ENCODE results near the gene RELN. TPM values are rescaled to one million over a fixed set of nuclear protein-coding genes. Genes with fewer than 3 reads are reported as not detected.

Gene RELN
- total RNA-seq, 2 experiments from 2014 or later: not detected

- Mint-ChIP-seq H3K27ac (no peak overlapping the region), H3K36me3 (no peaks in the 10 kb centered on the region), H3K4me3 (no peak overlapping the region), H3K4me1 (no peaks in the 10 kb centered on the region), H3K27me3 (peaks cover 23% of the 10 kb centered on the region), H3K9me3 (no peaks in the 10 kb centered on the region)
- DNase-seq: no peak
- POLR2A ChIA-PET: no interaction called here
- no peak for ATAC-seq (ENCODE audit: low read depth)
These were observed 522.6 kb downstream of the RELN start for GRCh38 chr7:103466814-103467213.

- H3K27ac Mint-ChIP-seq: no peak overlapping the region
- DNase-seq: no peak
- H3K36me3 Mint-ChIP-seq: no peaks in the 10 kb centered on the region
- H3K4me3 Mint-ChIP-seq: no peak overlapping the region
- H3K27me3 Mint-ChIP-seq: peaks cover 17% of the 10 kb centered on the region
- POLR2A ChIA-PET: no interaction called here
- H3K9me3 Mint-ChIP-seq: no peaks in the 10 kb centered on the region
- ATAC-seq (ENCODE audit: low read depth): no peak
- H3K4me1 Mint-ChIP-seq: no peaks in the 10 kb centered on the region
These were observed 527.1 kb downstream of the RELN start for GRCh38 chr7:103462358-103462757.

GRCh38 chr7:103447073-103447960 is 542.1 kb downstream of the RELN start:
- POLR2A ChIA-PET: no interaction called here
- ATAC-seq (ENCODE audit: low read depth) (peak; percentile 55), DNase-seq (peak; percentile 39)
- Mint-ChIP-seq H3K36me3 (no peaks in the 10 kb centered on the region), H3K9me3 (no peaks in the 10 kb centered on the region), H3K27me3 (peaks cover 63% of the 10 kb centered on the region), H3K4me3 (no peak overlapping the region), H3K27ac (no peak overlapping the region), H3K4me1 (peaks cover 10% of the 10 kb centered on the region)

GRCh38 chr7:103446049-103446520 is 543.4 kb downstream of the RELN start, which contains the start of gene SLC26A5:
Gene SLC26A5 (minus strand): TSS chr7:103446207. CDS start chr7:103421514, 24,693 bp downstream.
- Mint-ChIP-seq H3K27me3 (peaks cover 63% of the 10 kb centered on the region), H3K4me3 (peak within 1 kb of the TSS; percentile 74), H3K27ac (no peak within 1 kb of the TSS), H3K4me1 (peaks cover 10% of the 10 kb centered on the region), H3K36me3 (no peaks in the 10 kb centered on the region), H3K9me3 (no peaks in the 10 kb centered on the region)
- POLR2A ChIA-PET: no interaction called here
- ATAC-seq (ENCODE audit: low read depth) (peak; percentile 85), DNase-seq (peak; percentile 56)

DNA sequence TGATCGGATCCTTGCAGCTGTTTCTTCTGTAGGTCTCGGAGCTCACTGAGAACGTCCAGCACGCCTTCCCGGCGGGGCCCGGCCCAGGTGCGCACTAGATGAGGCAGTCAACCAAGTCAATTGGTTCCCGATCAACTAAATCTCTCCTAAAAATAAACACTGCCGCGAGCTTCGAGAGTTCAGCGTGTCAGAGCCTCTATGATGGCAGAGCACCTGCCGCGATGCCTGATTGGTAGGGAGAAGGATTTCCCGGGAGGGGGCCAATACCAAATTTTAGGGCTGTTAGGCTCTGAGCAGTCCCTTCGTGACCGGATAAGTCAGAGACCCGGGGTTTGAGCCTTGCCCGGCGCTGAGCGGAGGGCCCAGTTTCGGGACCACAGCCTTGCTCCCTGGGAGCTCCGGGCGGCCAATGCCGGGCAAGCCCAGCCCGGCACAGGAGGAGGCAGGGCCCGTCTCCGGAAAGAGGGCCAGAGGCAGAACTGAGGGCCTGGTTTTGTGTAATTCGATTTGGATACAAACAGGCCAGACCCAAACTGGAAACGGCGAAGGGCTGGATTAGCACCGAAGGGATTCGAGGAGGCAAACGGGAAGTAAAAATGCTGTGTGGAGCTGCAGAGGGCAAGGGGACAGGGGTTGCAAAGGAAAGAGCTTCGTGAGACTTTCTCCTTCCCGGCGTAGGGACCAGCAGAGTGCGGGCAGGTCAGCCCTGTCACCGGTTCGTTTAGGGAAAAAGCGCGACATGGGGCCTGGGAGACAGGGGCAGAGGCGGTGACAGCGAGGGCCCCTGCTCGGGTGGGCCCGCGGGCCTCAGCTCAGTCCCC is 544.0 kb downstream of the RELN start:
- Mint-ChIP-seq H3K9me3 (no peaks in the 10 kb centered on the region), H3K36me3 (no peaks in the 10 kb centered on the region), H3K27ac (no peak overlapping the region), H3K4me1 (peaks cover 10% of the 10 kb centered on the region), H3K4me3 (peak overlapping the region; percentile 74), H3K27me3 (peaks cover 62% of the 10 kb centered on the region)
- DNase-seq (no peak), ATAC-seq (ENCODE audit: low read depth) (no peak)
- POLR2A ChIA-PET: no interaction called here

DNA sequence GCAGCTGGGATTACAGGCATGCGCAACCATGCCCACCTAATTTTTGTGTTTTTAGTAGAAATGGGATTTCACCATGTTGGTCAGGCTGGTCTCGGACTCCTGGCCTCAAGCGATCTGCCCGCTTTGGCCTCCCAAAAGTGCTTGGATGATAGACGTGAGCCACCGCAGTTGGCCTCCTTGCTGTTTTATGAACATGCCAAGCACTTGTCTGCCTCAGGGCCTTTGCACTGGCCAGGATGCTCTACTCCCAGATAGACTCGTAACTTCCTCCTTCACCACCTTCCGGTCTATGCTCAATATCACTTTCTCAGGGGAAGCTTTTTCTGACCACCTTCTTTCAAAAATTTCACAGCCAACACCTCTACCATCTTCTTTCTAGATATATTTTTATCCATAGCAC is 549.8 kb downstream of the RELN start:
- POLR2A ChIA-PET: no interaction called here
- DNase-seq (no peak), ATAC-seq (ENCODE audit: low read depth) (no peak)
- no peaks in the 10 kb centered on the region for H3K9me3 Mint-ChIP-seq
- no peaks in the 10 kb centered on the region for H3K4me1 Mint-ChIP-seq
- H3K36me3 Mint-ChIP-seq: no peaks in the 10 kb centered on the region
- H3K4me3 Mint-ChIP-seq: no peak overlapping the region
- peaks cover 32% of the 10 kb centered on the region for H3K27me3 Mint-ChIP-seq
- no peak overlapping the region for H3K27ac Mint-ChIP-seq

GRCh38 chr7:103437623-103438022 is 551.8 kb downstream of the RELN start:
- POLR2A ChIA-PET: no interaction called here
- Mint-ChIP-seq H3K4me3 (no peak overlapping the region), H3K27ac (no peak overlapping the region), H3K27me3 (peaks cover 16% of the 10 kb centered on the region), H3K9me3 (no peaks in the 10 kb centered on the region), H3K4me1 (peaks cover 1% of the 10 kb centered on the region), H3K36me3 (no peaks in the 10 kb centered on the region)
- ATAC-seq (ENCODE audit: low read depth) (no peak), DNase-seq (no peak)

DNA sequence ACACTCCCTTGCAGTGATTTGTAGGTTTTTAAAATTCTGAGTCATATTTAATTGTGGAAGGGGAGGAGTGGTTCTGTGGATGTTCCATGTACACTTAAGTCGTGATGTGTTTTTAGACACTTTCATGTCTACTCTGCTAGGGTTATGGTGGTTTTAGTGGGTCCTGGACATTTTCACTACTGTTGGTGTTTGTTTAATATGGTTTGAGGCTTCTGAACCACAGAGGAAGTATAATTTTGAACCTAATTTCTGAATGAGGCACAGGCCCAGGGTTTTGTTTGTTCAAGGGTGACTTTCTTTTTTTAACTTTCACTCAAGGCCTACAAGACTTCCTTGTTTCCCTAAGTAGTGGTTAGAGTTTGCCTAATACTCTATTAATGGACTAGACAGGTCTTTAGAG is 556.7 kb downstream of the RELN start:
- Mint-ChIP-seq H3K27ac (no peak overlapping the region), H3K36me3 (no peaks in the 10 kb centered on the region), H3K27me3 (peaks cover 12% of the 10 kb centered on the region), H3K4me3 (no peak overlapping the region), H3K4me1 (peaks cover 3% of the 10 kb centered on the region), H3K9me3 (no peaks in the 10 kb centered on the region)
- ATAC-seq (ENCODE audit: low read depth) (no peak), DNase-seq (no peak)
- POLR2A ChIA-PET: no interaction called here

- peaks cover 1% of the 10 kb centered on the region for H3K9me3 Mint-ChIP-seq
- H3K27me3 Mint-ChIP-seq: peaks cover 5% of the 10 kb centered on the region
- DNase-seq: no peak
- no peaks in the 10 kb centered on the region for H3K4me1 Mint-ChIP-seq
- POLR2A ChIA-PET: no interaction called here
- no peak overlapping the region for H3K27ac Mint-ChIP-seq
- ATAC-seq (ENCODE audit: low read depth): no peak
- no peak overlapping the region for H3K4me3 Mint-ChIP-seq
- peaks cover 2% of the 10 kb centered on the region for H3K36me3 Mint-ChIP-seq
These were observed 564.3 kb downstream of the RELN start for GRCh38 chr7:103425177-103425576.

GRCh38 chr7:103423467-103424179 is 565.8 kb downstream of the RELN start:
- peaks cover 2% of the 10 kb centered on the region for H3K36me3 Mint-ChIP-seq
- POLR2A ChIA-PET: no interaction called here
- H3K4me3 Mint-ChIP-seq: no peak overlapping the region
- DNase-seq: no peak
- H3K27me3 Mint-ChIP-seq: peaks cover 5% of the 10 kb centered on the region
- no peak overlapping the region for H3K27ac Mint-ChIP-seq
- ATAC-seq (ENCODE audit: low read depth): no peak
- no peaks in the 10 kb centered on the region for H3K4me1 Mint-ChIP-seq
- H3K9me3 Mint-ChIP-seq: peaks cover 1% of the 10 kb centered on the region

Other genes with a start within 250 kb of the RELN start
- gene ORC5, start 218.4 kb upstream of the RELN start, total RNA-seq: 10 to 100 TPM; 20.3 to 20.8 TPM

All from activated naive CD8-positive, alpha-beta T cell treated with anti-CD3 and anti-CD28 coated beads, Interleukin-2, amount 10 ng/mL, durations not matched to agents 7 days and 5 days (primary cell).